ENCODE measurements around the gene NRXN3. TPM values are rescaled to one million over a fixed set of nuclear protein-coding genes. Genes with fewer than 3 reads are reported as not detected.

The NRXN3 gene
- total RNA-seq, 4 donors from 2014 or later = 0.19 to 1.4 (median 0.40) TPM

DNA sequence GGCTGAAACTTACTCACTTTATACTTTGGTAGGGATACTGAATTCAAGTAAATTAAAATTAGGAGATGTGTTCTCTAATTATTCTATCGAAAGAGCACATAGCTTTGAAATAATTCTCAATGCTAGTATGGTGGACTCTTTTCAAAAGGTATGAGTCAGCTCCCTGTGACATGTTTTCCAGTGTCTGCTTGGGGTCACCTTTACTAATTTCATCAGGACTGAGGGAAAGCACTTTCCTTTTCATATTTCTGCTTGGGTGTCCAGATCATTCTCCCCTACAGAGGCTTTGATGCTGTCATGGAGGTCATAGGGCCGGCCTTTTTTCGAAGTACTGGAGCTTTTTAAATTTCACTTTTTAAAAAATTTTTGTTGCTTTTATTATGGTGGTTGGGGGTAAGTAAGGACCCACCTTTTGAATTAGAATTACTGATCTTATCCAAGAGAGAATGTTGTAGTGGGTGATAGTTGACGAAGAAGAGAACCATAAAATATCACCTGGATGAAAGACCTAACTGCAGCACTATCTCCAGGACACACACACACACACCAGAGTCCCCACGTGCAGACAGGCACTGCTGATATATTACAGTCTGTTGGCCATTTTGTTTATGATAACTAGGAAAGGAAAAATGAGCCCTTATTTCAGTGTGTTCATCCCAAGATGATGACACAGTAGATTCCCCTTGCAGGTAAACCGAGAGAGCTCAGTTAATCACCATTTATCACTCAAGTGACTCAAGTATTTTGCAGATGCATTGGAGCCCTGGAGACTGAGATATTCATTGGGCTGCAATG is 1482.5 kb downstream of the NRXN3 start:
- TF ChIP-seq, protein P1, sequence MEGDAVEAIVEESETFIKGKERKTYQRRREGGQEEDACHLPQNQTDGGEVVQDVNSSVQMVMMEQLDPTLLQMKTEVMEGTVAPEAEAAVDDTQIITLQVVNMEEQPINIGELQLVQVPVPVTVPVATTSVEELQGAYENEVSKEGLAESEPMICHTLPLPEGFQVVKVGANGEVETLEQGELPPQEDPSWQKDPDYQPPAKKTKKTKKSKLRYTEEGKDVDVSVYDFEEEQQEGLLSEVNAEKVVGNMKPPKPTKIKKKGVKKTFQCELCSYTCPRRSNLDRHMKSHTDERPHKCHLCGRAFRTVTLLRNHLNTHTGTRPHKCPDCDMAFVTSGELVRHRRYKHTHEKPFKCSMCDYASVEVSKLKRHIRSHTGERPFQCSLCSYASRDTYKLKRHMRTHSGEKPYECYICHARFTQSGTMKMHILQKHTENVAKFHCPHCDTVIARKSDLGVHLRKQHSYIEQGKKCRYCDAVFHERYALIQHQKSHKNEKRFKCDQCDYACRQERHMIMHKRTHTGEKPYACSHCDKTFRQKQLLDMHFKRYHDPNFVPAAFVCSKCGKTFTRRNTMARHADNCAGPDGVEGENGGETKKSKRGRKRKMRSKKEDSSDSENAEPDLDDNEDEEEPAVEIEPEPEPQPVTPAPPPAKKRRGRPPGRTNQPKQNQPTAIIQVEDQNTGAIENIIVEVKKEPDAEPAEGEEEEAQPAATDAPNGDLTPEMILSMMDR (IDR thresholded peaks at IDR 0.05) = no peak
- no peak for ATAC-seq (ENCODE audit: low FRiP score)
- DNase-seq (ENCODE audit: low spot score) = no peak

DNA sequence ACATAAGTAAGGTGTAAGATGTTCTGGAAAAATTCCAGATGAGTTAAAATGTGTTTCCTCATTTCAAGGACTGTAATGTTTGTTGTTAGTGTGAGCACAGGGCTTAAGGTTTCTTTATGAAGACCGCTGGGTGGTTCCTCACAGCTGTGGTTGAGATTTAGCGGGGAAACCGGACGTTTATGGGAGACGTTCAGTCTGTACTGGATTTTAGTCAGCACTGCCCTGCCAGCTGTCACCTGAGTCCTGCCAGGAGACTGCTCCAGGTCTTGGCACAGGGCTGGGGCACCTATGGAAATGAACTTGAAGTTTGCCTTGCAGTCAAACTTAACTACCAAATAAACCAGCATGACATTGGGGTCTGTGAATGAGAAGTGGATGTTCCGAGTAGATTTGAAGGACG is 1485.9 kb downstream of the NRXN3 start:
- ATAC-seq (ENCODE audit: low FRiP score) (no peak), DNase-seq (ENCODE audit: low spot score) (no peak)
- TF ChIP-seq, protein P1 (IDR thresholded peaks at IDR 0.05) = no peak

DNA sequence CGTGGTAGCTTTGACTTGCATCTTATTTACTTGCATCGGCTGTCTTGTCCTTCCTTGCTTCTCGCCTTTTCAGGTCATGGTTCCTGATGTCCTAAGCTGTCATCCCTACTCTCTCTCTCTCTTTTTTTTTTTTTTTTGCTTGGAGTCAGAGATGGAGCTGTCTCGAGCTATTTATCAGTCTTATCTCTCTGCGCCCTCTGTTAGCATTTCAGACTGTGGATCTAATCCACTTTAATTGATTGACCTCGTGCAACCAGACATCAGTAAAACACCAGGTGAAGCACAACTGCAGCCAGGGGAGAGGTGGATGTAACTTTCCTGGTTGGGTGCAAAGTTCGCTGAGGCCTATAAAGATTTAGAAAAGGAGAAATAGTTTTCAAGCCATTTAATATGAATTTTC is 1486.3 kb downstream of the NRXN3 start:
- DNase-seq (ENCODE audit: low spot score) = no peak
- no peak for ATAC-seq (ENCODE audit: low FRiP score)
- TF ChIP-seq, protein P1 (IDR thresholded peaks at IDR 0.05) = no peak

DNA sequence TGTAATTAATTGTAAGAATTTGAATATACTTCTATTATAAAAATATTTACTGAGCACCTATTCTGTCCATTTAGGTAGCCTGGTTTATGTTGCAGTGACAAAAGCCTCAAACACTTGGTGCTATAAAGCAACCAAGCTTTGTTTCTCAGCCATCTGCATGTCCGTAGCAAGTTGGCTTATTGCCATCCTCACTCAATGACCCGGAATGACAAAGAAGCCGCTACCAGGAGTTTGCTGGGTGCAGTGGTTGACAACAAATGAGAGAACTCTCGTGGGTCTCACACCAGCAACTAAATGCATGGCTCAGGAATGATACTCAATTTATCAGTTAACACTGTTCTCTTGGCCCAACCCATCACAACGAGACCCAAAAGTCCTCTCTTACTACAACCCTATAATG is 1488.0 kb downstream of the NRXN3 start:
- no peak for DNase-seq (ENCODE audit: low spot score)
- TF ChIP-seq, protein P1 (IDR thresholded peaks at IDR 0.05) = no peak
- ATAC-seq (ENCODE audit: low FRiP score) = no peak

GRCh38 chr14:79658769-79659168 is 1488.6 kb downstream of the NRXN3 start:
- no peak for ATAC-seq (ENCODE audit: low FRiP score)
- no peak for DNase-seq (ENCODE audit: low spot score)
- TF ChIP-seq, protein P1 (IDR thresholded peaks at IDR 0.05) = no peak

DNA sequence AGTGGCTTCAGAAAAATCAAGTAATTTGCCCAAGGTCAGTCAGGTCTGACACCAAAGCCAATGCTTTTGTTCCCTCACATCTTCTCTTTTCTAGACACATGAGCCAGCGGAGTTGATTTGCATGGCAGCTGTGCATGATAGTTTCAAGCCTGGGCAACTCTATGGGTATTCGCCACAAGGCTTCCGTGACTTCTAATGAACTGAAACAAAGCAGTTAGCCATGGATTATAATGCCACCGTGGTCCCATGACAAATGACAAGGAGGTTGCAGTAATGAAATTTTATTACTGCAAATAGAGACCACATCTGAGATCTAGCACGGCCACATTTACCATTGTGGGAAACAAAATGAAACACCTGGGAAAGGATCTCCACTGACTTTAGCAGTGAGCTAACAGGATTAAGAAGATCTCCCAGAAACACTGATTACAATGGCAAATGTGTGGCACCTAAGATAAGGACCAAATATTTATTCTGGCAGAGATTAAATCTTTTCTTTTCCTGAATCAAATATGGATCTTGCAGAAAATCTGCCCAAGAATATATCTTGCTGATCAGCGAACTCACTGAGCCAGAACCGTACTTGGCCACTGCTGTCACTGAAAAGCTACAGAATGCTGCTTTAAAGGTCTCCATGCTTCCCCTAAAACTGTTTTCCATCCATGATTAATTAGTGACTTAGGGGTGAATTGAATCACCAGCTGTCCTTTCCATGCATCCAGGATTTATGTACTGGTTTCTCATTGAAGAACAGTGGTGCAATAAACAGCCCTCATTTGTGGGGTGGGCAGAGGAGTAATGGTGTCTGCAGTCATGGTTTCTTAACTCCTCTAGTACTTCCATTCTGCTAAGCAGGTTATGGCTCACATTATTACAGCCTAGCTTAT is 1490.1 kb downstream of the NRXN3 start:
- TF ChIP-seq, protein P1 (IDR thresholded peaks at IDR 0.05) = no peak
- no peak for ATAC-seq (ENCODE audit: low FRiP score)

More for the DNA sequence above, 1490.1 kb downstream of the NRXN3 start:
- DNase-seq (ENCODE audit: low spot score) = no peak

All from omental fat pad (tissue), 4 donors.